ENCODE data around the gene PTPN11.

DNA sequence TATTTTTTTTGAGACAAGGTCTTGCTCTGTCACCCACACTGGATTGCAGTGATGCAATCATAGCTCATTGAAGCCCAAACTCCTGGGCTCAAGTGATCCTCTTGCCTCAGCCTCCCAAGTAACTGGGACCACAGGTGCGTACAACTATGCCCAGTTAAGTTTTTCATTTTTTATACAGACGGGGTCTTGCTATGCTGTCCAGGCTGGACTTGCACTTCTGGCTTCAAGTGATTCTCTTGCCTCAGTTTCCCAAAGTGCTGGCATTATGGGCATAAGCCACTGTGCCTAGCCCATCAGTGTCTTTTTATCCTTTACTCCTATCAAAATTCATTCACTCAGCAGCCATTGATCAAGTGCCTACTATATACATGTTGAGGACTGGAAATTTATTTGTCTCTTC is 9.0 kb downstream of the PTPN11 start:
- TF ChIP-seq, protein P1, sequence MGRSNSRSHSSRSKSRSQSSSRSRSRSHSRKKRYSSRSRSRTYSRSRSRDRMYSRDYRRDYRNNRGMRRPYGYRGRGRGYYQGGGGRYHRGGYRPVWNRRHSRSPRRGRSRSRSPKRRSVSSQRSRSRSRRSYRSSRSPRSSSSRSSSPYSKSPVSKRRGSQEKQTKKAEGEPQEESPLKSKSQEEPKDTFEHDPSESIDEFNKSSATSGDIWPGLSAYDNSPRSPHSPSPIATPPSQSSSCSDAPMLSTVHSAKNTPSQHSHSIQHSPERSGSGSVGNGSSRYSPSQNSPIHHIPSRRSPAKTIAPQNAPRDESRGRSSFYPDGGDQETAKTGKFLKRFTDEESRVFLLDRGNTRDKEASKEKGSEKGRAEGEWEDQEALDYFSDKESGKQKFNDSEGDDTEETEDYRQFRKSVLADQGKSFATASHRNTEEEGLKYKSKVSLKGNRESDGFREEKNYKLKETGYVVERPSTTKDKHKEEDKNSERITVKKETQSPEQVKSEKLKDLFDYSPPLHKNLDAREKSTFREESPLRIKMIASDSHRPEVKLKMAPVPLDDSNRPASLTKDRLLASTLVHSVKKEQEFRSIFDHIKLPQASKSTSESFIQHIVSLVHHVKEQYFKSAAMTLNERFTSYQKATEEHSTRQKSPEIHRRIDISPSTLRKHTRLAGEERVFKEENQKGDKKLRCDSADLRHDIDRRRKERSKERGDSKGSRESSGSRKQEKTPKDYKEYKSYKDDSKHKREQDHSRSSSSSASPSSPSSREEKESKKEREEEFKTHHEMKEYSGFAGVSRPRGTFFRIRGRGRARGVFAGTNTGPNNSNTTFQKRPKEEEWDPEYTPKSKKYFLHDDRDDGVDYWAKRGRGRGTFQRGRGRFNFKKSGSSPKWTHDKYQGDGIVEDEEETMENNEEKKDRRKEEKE (IDR thresholded peaks at IDR 0.05), result no peak
- TF ChIP-seq ZNF792 (CRISPR knock-in tag; IDR thresholded peaks at IDR 0.05), result no peak
- TF ChIP-seq, protein P2, sequence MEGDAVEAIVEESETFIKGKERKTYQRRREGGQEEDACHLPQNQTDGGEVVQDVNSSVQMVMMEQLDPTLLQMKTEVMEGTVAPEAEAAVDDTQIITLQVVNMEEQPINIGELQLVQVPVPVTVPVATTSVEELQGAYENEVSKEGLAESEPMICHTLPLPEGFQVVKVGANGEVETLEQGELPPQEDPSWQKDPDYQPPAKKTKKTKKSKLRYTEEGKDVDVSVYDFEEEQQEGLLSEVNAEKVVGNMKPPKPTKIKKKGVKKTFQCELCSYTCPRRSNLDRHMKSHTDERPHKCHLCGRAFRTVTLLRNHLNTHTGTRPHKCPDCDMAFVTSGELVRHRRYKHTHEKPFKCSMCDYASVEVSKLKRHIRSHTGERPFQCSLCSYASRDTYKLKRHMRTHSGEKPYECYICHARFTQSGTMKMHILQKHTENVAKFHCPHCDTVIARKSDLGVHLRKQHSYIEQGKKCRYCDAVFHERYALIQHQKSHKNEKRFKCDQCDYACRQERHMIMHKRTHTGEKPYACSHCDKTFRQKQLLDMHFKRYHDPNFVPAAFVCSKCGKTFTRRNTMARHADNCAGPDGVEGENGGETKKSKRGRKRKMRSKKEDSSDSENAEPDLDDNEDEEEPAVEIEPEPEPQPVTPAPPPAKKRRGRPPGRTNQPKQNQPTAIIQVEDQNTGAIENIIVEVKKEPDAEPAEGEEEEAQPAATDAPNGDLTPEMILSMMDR (CRISPR knock-in tag; IDR thresholded peaks at IDR 0.05), result no peak
- TF ChIP-seq RELA (CRISPR knock-in tag; IDR thresholded peaks at IDR 0.05), result no peak
- no peak for TF ChIP-seq TARDBP (CRISPR knock-in tag; IDR thresholded peaks at IDR 0.05)
- no peak for TF ChIP-seq NFE2 (CRISPR knock-in tag; IDR thresholded peaks at IDR 0.05)
- TF ChIP-seq MAFF (IDR thresholded peaks at IDR 0.05; ENCODE audit: low read depth, low read length), result no peak
- no peak for TF ChIP-seq HIVEP1 (CRISPR knock-in tag; IDR thresholded peaks at IDR 0.05)
- TF ChIP-seq NR2C2 (CRISPR knock-in tag; IDR thresholded peaks at IDR 0.05; ENCODE audit: borderline replicate concordance), result no peak
